Subcutaneous adipose tissue (tissue), 4 donors: ENCODE measurements around the gene PPARG. TPM values are rescaled to one million over a fixed set of nuclear protein-coding genes. Genes with fewer than 3 reads are reported as not detected.

Experiments
- CTCF ChIP-seq: fragments of 450-650 bp; IDR thresholded peaks from one replicate; pipeline ENCODE4 v1.5.1; 2016; ENCODE audit warnings: low read depth, mild to moderate bottlenecking, control low read depth, antibody characterized with exemption, moderate library complexity
- total RNA-seq, 4 donors: library from RNA; depleted of rRNA; stranded (reverse); fragments of >200 nt; gene quantifications; one replicate each; pipeline ENCODE4 v1.1.0, GENCODE V29; 2016

The PPARG gene
- total RNA-seq, 4 donors from 2014 or later: 223 to 357 (median 337) TPM

GRCh38 chr3:12357456-12357855 is 68.6 kb downstream of the PPARG start:
- no peak for TF ChIP-seq CTCF

GRCh38 chr3:12363397-12364195 is 74.7 kb downstream of the PPARG start:
- TF ChIP-seq CTCF: no peak

GRCh38 chr3:12367346-12367745 is 78.5 kb downstream of the PPARG start:
- TF ChIP-seq CTCF: no peak

- TF ChIP-seq CTCF: no peak
Observed at GRCh38 chr3:12369029-12369428, 80.2 kb downstream of the PPARG start.

GRCh38 chr3:12369598-12369997 is 80.7 kb downstream of the PPARG start:
- no peak for TF ChIP-seq CTCF

- TF ChIP-seq CTCF: no peak
Observed at GRCh38 chr3:12370758-12371157, 81.9 kb downstream of the PPARG start.

GRCh38 chr3:12371525-12372140 is 82.8 kb downstream of the PPARG start:
- no peak for TF ChIP-seq CTCF
